ENCODE measurements around the gene ASTN2. TPM values are rescaled to one million over a fixed set of nuclear protein-coding genes. Genes with fewer than 3 reads are reported as not detected.

ASTN2 gene
- total RNA-seq, 1 experiment from 2014 or later, result 4.8 TPM

DNA sequence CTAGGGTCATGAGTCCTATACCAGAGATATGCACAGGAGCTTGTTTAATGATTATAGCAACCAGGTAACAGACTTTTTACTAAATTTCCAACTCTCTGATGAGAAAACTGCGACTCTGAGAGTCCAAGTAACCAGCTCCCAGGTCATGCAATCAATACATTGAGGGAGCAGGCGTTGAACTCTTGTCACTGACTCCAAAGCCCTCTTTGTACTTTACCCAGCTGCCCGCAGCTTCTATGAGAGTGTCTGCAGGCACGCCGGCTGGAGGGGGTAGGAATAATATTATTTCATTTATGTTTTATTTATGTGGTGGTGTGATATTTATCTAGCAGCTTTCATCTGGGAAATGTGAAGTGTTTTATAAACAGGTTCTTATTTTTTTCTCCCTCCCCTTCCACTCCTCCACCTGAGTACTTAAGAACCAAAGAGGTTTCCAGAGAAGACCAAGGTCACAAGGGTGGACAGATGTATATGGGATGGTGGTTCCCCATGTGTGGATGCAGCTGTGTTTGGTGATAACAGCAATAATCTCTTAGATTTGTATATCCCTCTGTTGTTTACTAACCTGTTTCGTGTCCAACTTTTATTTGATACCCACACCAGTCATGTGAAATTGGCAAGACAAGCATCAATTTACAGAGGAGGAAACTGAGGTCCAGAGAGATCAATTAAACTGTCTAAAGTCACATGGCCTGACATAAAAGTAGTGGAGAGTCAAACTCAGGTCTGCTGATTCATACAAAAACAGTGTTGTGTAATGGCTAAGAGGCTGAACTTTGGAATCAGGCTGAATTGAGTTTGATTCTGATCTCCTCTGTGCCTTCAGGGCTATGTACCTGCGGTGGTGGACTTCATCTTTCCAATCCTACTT lies 867.9 kb downstream of the ASTN2 start (continued):
- TF ChIP-seq, protein P1, sequence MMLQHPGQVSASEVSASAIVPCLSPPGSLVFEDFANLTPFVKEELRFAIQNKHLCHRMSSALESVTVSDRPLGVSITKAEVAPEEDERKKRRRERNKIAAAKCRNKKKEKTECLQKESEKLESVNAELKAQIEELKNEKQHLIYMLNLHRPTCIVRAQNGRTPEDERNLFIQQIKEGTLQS (IDR thresholded peaks at IDR 0.05), result no peak
- TF ChIP-seq RAD21 (IDR thresholded peaks at IDR 0.05; ENCODE audit: low read depth), result no peak
- TF ChIP-seq EGR1 (IDR thresholded peaks at IDR 0.05; ENCODE audit: low read depth), result no peak
- TF ChIP-seq SP1 (IDR thresholded peaks at IDR 0.05; ENCODE audit: low read depth), result 0 out of 2 replicates have a peak, but pooled peaks have one; percentile 18
- no peak for TF ChIP-seq FOSL1 (IDR thresholded peaks at IDR 0.05; ENCODE audit: low read depth)
- 0 out of 2 replicates have a peak, but pooled peaks have one; percentile 18 for TF ChIP-seq JUND (IDR thresholded peaks at IDR 0.05)
- TF ChIP-seq EZH2phosphoT487 (IDR thresholded peaks at IDR 0.05; ENCODE audit: borderline replicate concordance), result no peak
- TF ChIP-seq CBX3 (IDR thresholded peaks at IDR 0.05; ENCODE audit: low read depth), result no peak
- TF ChIP-seq SRF (IDR thresholded peaks at IDR 0.05; ENCODE audit: low read depth), result no peak
- TF ChIP-seq ZFX (IDR thresholded peaks at IDR 0.05), result no peak

DNA sequence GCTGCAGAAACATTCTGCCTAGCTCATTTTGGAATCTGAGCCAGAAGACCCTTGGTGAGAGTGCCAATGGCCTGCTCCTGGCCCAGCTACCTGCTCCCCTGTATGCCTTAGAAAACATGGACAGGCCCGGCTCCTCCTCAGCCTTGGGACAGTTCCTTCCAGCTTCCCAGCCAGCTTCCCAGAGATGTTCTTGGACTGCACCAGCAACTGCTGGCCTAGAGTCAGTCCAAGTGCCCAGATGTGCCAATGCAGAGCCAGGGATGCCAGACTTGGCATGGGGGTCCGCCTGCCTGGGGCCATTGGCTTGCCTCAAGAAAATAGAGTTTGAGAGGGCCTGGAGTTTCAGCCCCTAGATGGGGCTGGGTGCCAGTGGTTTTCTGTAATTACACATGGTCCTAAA lies 870.0 kb downstream of the ASTN2 start:
- H3K9ac ChIP-seq (ENCODE audit: low read length), result no peak overlapping the region
- no peak for DNase-seq (ENCODE audit: low read depth, low spot score)
- H2AFZ ChIP-seq (ENCODE audit: low read depth, low read length, poor library complexity, severe bottlenecking), result no peak overlapping the region
- intact Hi-C loops (cut with micrococcal nuclease), result loop anchor here (5.0 kb wide), 1 partner anchor 43 kb away; no protein-coding TSS in a partner anchor
- ChIA-PET RAD21 (ENCODE audit: low non-redundant PET in 1 of 2, low total read pairs in 2 of 2, uncharacterized antibody in 2 of 2, unreplicated experiment in 2 of 2) (no interaction called here), CTCF (no interaction called here), POLR2A (no interaction called here)
- no peak overlapping the region for H3K4me2 ChIP-seq (ENCODE audit: low read length)
- TF ChIP-seq TCF7L2 (IDR thresholded peaks at IDR 0.05; ENCODE audit: borderline replicate concordance, extremely low read depth, insufficient read depth, insufficient read length) (no peak), JUND (IDR thresholded peaks at IDR 0.05) (no peak), ELF1 (IDR thresholded peaks at IDR 0.05; ENCODE audit: borderline replicate concordance, low read depth) (no peak), SP1 (IDR thresholded peaks at IDR 0.05; ENCODE audit: low read depth) (no peak), ZFX (IDR thresholded peaks at IDR 0.05) (no peak), CBX3 (IDR thresholded peaks at IDR 0.05; ENCODE audit: low read depth) (no peak), EZH2 (IDR thresholded peaks at IDR 0.05) (no peak), POLR2AphosphoS5 (IDR thresholded peaks at IDR 0.05; ENCODE audit: low read depth, low read length) (no peak), EGR1 (IDR thresholded peaks at IDR 0.05; ENCODE audit: low read depth) (no peak)
- TF ChIP-seq, protein P2, sequence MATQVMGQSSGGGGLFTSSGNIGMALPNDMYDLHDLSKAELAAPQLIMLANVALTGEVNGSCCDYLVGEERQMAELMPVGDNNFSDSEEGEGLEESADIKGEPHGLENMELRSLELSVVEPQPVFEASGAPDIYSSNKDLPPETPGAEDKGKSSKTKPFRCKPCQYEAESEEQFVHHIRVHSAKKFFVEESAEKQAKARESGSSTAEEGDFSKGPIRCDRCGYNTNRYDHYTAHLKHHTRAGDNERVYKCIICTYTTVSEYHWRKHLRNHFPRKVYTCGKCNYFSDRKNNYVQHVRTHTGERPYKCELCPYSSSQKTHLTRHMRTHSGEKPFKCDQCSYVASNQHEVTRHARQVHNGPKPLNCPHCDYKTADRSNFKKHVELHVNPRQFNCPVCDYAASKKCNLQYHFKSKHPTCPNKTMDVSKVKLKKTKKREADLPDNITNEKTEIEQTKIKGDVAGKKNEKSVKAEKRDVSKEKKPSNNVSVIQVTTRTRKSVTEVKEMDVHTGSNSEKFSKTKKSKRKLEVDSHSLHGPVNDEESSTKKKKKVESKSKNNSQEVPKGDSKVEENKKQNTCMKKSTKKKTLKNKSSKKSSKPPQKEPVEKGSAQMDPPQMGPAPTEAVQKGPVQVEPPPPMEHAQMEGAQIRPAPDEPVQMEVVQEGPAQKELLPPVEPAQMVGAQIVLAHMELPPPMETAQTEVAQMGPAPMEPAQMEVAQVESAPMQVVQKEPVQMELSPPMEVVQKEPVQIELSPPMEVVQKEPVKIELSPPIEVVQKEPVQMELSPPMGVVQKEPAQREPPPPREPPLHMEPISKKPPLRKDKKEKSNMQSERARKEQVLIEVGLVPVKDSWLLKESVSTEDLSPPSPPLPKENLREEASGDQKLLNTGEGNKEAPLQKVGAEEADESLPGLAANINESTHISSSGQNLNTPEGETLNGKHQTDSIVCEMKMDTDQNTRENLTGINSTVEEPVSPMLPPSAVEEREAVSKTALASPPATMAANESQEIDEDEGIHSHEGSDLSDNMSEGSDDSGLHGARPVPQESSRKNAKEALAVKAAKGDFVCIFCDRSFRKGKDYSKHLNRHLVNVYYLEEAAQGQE (IDR thresholded peaks at IDR 0.05; ENCODE audit: low read depth), result no peak
- TF ChIP-seq, protein P1 (IDR thresholded peaks at IDR 0.05), result no peak
- H3K9me2 ChIP-seq (ENCODE audit: insufficient read depth), result no peaks in the 10 kb centered on the region
- H4K20me1 ChIP-seq (ENCODE audit: insufficient read depth), result no peaks in the 10 kb centered on the region
- no peaks in the 10 kb centered on the region; the same call in 1 of the 2 replicates for H3K27me3 ChIP-seq (ENCODE audit: insufficient read depth, low read length)
- BruUV-seq (replicated peaks), result no TSS peak
- H3K9me3 ChIP-seq (ENCODE audit: control insufficient read depth in 1 of 2, insufficient read depth in 1 of 2, low read depth in 1 of 2, low read length in 2 of 2), result no peaks in the 10 kb centered on the region
- H3K36me3 ChIP-seq (ENCODE audit: control insufficient read depth in 1 of 2, insufficient read depth in 2 of 2, low read length in 2 of 2), result no peaks in the 10 kb centered on the region
- H3K4me1 ChIP-seq (ENCODE audit: control insufficient read depth in 1 of 2, insufficient read depth in 2 of 2, low read length in 2 of 2), result peaks cover 18 to 30% of the 10 kb centered on the region in 2 experiments
- no peak overlapping the region for H3K4me3 ChIP-seq (replicated peaks in 1 of 2; ENCODE audit: low read depth in 1 of 2, low read length in 2 of 2)
- H3K79me2 ChIP-seq (ENCODE audit: insufficient read depth, low read length), result no peaks in the 10 kb centered on the region
- H3K27ac ChIP-seq (ENCODE audit: low read depth, low read length), result no peak overlapping the region
- ATAC-seq, result no peak
